ENCODE data around the gene PAQR7. TPM values are rescaled to one million over a fixed set of nuclear protein-coding genes. Genes with fewer than 3 reads are reported as not detected.

The PAQR7 gene
- polyA plus RNA-seq, 1 donor from 2014 or later = 4.1 TPM

DNA sequence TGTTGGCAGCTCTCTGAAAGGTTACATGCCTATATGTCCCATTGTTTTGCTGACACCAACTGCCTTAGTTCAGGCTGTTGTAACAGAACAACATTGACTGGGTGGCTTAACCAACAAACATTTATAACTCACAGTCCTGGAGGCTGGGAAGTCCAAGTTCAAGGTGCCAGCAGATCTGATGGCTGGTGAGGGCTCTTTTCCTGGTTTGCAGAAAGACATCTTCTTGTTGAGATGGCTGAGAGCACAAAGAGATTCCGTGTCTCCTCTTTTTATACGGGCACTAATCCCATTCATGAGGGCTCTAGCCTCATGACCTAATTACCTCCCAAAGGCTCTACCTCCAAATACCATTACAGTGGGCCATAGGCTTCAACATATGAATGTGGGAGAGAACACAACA lies 41.0 kb upstream of the PAQR7 start:
- H2AFZ ChIP-seq (ENCODE audit: low read depth, low read length) = no peak overlapping the region
- no peaks in the 10 kb centered on the region for H3K36me3 ChIP-seq (ENCODE audit: insufficient read depth, low read length)
- no peaks in the 10 kb centered on the region for H3K9me2 ChIP-seq (ENCODE audit: insufficient read depth, low read length)
- no peak overlapping the region for H3K4me3 ChIP-seq (ENCODE audit: low read length)
- H3K79me2 ChIP-seq (replicated peaks; ENCODE audit: insufficient read depth, low read length) = no peaks in the 10 kb centered on the region
- H3F3A ChIP-seq (ENCODE audit: insufficient read depth, low read length, poor library complexity, severe bottlenecking) = no peaks in the 10 kb centered on the region
- H3K27ac ChIP-seq (ENCODE audit: low read length) = no peak overlapping the region
- TF ChIP-seq TAF1 (IDR thresholded peaks at IDR 0.05; ENCODE audit: low read depth) (no peak), MXI1 (conservative IDR thresholded peaks at IDR 0.05; ENCODE audit: poor library complexity, severe bottlenecking) (no peak), EZH2 (IDR thresholded peaks at IDR 0.05; ENCODE audit: borderline replicate concordance, insufficient read depth, low read length, poor library complexity, severe bottlenecking) (no peak), EP300 (conservative IDR thresholded peaks at IDR 0.05; ENCODE audit: poor library complexity, severe bottlenecking) (no peak), POLR2AphosphoS5 (IDR thresholded peaks at IDR 0.05) (no peak), RAD21 (conservative IDR thresholded peaks at IDR 0.05) (no peak), SMC3 (conservative IDR thresholded peaks at IDR 0.05; ENCODE audit: poor library complexity) (no peak), CTCF (IDR thresholded peaks at IDR 0.05; ENCODE audit: poor library complexity, severe bottlenecking) (no peak), REST (IDR thresholded peaks at IDR 0.05; ENCODE audit: borderline replicate concordance) (no peak)
- no peaks in the 10 kb centered on the region for H3K27me3 ChIP-seq (ENCODE audit: insufficient read depth, low read depth, low read length)
- no peak overlapping the region for H3K9ac ChIP-seq (ENCODE audit: low read length)
- H3K9me3 ChIP-seq (ENCODE audit: low read length) = no peaks in the 10 kb centered on the region
- H3K4me2 ChIP-seq (ENCODE audit: low read length) = no peak overlapping the region
- H4K20me1 ChIP-seq (ENCODE audit: insufficient read depth) = no peaks in the 10 kb centered on the region

DNA sequence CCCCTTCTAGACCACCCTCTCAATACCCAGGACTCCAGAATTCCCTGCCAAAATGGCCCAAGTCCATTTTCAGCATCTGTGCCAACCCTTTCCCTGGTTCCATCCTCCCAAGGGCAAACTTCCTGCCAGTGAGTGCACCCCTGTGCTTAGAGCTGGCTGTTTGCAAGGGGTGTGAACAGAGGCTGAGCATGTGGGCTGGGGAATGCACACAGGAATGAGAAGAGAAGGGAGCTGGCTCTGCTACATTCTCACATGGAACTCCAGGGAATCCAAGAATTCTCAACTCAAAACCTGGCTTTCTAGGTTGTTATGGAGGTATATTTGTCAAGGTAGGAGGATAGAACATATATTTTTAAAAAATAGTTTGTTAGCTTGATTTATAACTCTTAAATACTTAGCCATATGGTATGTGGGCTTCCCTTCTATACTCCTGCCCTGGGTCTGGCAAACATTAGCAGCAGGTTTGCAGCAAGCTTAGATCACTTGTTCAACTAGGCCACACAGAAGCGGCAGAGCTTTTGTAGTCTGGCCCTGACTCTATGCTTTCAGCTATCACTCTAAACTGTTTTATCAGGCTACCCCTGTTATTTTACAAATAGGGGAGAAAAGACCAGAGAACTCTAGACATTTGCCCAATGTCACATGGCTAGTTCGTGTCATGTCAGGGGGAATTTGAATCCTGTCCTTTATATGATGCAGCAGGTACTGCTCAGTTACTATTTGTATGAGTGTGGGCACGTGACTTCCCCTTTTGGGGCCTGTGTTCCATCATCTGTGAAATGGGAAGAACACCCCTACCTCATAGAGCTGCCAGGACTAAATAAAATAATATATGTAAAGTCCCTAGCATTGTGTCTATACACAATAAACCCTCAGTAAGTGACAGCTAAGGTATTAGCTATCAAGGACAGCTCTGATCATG lies 38.8 kb upstream of the PAQR7 start:
- H3K9me2 ChIP-seq (ENCODE audit: insufficient read depth, low read length) = no peaks in the 10 kb centered on the region
- no peaks in the 10 kb centered on the region for H3K9me3 ChIP-seq (ENCODE audit: low read length)
- no peak overlapping the region for H3K4me2 ChIP-seq (ENCODE audit: low read length)
- H3K4me3 ChIP-seq (ENCODE audit: low read length) = no peak overlapping the region
- no peaks in the 10 kb centered on the region for H3F3A ChIP-seq (ENCODE audit: insufficient read depth, low read length, poor library complexity, severe bottlenecking)
- H2AFZ ChIP-seq (ENCODE audit: low read depth, low read length) = no peak overlapping the region
- H3K27ac ChIP-seq (ENCODE audit: low read length) = no peak overlapping the region
- TF ChIP-seq POLR2AphosphoS5 (IDR thresholded peaks at IDR 0.05) = no peak
- TF ChIP-seq EP300 (conservative IDR thresholded peaks at IDR 0.05; ENCODE audit: poor library complexity, severe bottlenecking) = no peak
- no peak for TF ChIP-seq EZH2 (IDR thresholded peaks at IDR 0.05; ENCODE audit: borderline replicate concordance, insufficient read depth, low read length, poor library complexity, severe bottlenecking)
- TF ChIP-seq CTCF (IDR thresholded peaks at IDR 0.05; ENCODE audit: poor library complexity, severe bottlenecking) = no peak
- no peak for TF ChIP-seq SMC3 (conservative IDR thresholded peaks at IDR 0.05; ENCODE audit: poor library complexity)
- no peak for TF ChIP-seq TAF1 (IDR thresholded peaks at IDR 0.05; ENCODE audit: low read depth)
- TF ChIP-seq RAD21 (conservative IDR thresholded peaks at IDR 0.05) = no peak
- TF ChIP-seq REST (IDR thresholded peaks at IDR 0.05; ENCODE audit: borderline replicate concordance) = no peak
- TF ChIP-seq MXI1 (conservative IDR thresholded peaks at IDR 0.05; ENCODE audit: poor library complexity, severe bottlenecking) = no peak
- H4K20me1 ChIP-seq (ENCODE audit: insufficient read depth) = no peaks in the 10 kb centered on the region
- H3K9ac ChIP-seq (ENCODE audit: low read length) = no peak overlapping the region
- H3K27me3 ChIP-seq (ENCODE audit: insufficient read depth, low read depth, low read length) = no peaks in the 10 kb centered on the region
- no peaks in the 10 kb centered on the region for H3K79me2 ChIP-seq (replicated peaks; ENCODE audit: insufficient read depth, low read length)
- H3K36me3 ChIP-seq (ENCODE audit: insufficient read depth, low read length) = no peaks in the 10 kb centered on the region
